Stimulated activated CD4-positive, alpha-beta T cell treated with anti-CD3 and anti-CD28 coated beads, Interleukin-4, amount 100 ng/mL, for 48 hours (primary cell): Measurements from ENCODE around the gene FARS2.
"Not testable (repeated sequence)": the region's sequence is repeated elsewhere in the genome, so short reads cannot be mapped to it uniquely, and the experiment has no call there.

Experiments used
- DNase-seq, 2 donors: peaks; one replicate each; pipeline ENCODE4 v3.0.0-alpha.2; 2020; ENCODE audit warnings: low read depth in 2 of 2

The FARS2 gene

DNA sequence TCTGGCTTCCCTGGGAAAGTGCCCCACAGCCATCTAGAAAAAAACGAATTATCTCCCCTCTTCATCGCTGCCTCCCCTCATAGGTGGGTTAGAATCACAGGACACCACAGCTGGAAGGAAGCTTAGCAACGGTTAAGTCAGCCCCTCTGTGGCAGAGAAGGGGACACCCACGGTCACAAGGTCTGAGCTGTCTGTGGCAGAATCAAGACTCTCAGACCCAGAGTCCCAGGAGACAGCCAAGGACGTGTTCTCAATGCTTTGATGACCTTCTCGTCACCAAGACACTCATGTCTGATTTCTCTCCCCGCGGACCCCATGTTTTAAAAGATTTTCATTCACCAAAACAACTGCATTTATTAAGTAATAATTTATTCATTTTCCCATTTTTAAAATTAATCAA is 523.9 kb downstream of the FARS2 start:
- no peak for DNase-seq

DNA sequence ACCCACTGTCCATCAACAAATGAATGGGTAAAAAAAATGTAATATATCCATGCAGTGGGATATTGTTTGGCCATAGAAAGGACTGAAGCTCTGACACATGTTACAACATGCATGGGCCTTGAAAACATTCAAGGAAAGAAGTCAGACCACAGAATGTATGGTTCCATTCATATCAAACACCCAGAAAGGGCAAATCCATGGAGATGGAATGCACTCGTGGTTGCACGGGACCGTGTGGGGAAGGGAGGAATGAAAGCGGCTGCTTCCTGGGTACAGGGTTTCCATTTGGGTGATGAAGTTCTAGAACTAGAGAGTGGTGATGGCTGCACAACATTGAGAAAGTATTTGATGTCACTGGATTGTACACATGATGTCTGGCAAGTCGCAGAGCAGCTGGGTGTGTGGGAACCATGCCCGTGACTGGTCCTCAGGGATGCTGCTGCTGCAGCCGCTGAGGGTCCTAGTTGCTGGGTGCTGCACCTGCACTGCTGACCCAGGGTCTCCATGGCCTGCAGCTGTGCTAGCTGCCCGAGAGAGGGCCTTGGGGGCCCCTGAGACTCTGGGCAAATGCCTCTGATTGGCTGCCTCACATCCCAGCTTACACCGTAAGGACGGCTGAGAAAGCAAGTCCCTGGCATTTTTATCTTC is 525.1 kb downstream of the FARS2 start:
- DNase-seq, result no peak

GRCh38 chr6:5786969-5787720 is 525.8 kb downstream of the FARS2 start:
- no peak for DNase-seq

- DNase-seq, result not testable (repeated sequence)
Measured at GRCh38 chr6:5789426-5789825, 528.1 kb downstream of the FARS2 start.

DNA sequence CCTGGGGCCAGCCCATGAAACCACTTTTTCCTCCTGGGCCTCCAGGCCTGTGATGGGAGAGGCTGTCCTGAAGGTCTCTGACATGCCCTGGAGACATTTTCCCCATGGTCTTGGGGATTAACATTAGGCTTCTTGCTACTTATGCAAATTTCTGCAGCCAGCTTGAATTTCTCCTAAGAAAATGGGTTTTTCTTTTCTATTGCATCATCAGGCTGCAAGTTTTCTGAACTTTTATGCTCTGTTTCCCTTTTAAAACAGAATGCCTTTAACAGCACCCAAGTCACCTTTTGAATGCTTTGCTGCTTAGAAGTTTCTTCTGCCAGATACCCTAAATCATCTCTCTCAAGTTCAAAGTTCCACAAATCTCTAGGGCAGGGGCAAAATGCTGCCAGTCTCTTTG is 535.2 kb downstream of the FARS2 start:
- DNase-seq, result not testable (repeated sequence)

GRCh38 chr6:5806406-5806805 is 545.1 kb downstream of the FARS2 start:
- DNase-seq, result not testable (repeated sequence)

DNA sequence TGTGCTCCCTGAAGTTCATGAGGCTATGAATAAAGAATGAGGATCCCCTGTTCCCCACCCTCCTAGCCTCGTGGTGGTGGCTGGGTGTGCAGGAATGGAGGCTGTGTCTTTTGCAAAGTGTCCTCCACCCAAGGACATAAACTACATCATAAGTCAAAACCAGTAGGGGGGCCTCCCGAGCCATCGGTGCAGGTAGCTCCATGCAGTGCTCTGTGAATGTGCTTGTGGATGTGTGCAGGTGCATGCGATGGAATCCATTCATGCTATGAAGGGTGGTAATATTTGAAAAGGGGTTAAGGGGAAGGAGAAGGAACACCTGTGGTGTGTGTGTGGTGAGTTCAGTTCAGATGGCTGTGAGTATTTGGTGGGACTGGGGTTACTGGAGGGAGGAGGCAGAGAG is 548.1 kb downstream of the FARS2 start:
- DNase-seq, result no peak

DNA sequence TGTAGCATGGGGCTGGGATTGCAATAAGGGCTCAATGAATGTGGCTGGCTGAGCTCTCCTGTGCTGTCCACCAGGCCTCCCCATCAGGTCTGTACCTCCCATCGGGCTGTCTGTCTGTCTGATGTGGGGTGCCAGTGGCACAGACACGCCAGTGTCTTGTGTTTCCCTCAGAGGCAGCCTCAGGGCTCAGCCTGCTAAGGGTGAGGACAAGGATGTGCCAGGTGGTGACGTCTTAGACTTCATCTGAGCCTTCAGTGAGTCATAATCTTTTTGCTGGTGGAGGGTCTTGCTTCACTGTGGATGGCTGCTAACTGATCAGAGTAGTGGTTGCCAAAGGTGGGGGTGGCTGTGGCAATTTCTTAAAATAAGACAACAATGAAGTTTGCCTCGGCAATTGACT is 550.7 kb downstream of the FARS2 start:
- DNase-seq, result no peak

DNA sequence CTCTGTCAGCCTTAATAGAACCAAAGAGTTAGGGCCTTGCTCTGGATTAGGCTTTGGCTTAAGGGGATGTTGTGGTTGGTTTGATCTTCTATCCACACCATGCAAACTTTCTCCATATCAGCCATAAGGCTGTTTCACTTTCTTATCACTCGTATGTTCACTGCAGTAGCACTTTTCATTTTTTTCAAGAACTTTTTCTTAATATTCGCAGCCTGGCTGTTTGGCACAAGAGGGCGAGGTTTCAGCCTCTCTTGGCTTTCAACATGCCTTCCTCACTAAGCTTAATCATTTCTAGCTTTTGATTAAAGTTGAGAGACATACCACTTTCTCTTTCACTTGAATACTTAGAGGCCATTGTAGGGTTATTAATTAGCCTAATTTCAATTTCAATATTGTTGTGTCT is 552.3 kb downstream of the FARS2 start:
- DNase-seq, result no peak

GRCh38 chr6:5814116-5814515 is 552.8 kb downstream of the FARS2 start:
- no peak for DNase-seq

DNA sequence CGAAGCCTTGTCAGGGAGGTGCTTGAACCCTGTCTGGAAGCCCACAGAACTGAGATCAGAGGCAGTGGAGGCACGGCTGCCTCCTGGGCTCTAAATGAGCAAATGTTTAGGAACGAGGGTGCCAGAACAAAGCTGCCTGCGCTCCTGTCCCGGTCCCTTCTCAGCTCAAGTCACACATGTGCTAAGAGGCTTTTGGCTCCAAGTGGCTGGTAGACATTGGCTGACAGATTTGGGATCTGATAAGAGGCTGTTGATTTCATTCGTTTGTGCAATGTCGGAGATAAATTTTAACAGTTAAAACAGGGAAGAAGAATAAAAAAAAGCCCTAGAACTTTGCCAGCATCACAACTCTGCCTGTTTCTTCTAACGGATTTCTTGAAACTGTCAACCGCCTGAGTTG is 553.6 kb downstream of the FARS2 start:
- no peak for DNase-seq

DNA sequence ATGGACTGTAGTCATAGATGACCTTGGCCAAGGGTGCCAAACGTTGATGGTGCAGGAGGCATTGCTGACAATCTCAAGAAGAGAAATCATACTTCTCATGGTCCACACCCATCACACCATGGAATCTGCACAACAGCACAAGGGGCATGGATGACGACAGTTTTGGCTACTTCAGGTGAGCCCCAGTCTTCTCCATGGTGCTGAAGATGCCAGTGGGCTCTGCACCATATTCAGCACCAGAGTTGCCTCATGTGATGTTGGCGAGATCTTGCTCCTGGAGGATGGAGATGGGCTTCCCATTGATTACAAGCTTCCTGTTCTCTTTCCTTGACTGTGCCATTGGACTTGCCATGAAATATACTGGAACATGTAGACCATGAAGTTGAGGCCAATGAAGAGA is 556.6 kb downstream of the FARS2 start:
- no peak for DNase-seq

- DNase-seq, result no peak
Measured at GRCh38 chr6:5818959-5819358, 557.6 kb downstream of the FARS2 start.
